Erythroblast (primary cell): ENCODE results near the gene CHD9.

Experiments used
- GATA1 ChIP-seq: IDR thresholded peaks from 2 replicates; pipeline ENCODE4 v1.6.1; 2011; ENCODE audit warnings: low read depth, mild to moderate bottlenecking, control low read depth, low read length, moderate library complexity
- POLR2A ChIP-seq: IDR thresholded peaks from 2 replicates; pipeline ENCODE4 v1.6.1; 2011; ENCODE audit warnings: mild to moderate bottlenecking, low read length

DNA sequence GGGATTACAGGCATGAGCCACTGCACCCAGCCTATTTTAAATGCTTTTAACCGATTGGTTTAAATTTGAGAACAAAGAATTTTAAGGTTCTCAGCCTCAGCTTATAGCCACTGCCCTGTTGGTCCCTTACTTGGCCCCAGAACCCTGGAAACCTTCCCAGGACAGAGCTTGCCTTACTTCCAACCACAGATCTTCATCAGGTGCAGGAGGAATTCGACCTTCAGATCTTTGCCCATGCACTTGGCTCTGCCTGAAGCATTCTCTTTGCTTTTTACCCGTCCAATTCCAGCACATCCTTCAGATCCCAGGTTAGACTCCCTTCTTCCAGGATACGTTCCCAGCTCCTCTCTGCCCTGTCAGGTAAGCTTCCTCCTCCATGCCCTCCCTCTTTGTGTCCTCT lies 27.7 kb downstream of the CHD9 start:
- no peak for TF ChIP-seq POLR2A
- TF ChIP-seq GATA1 = no peak
